OCI-LY3 (cell line): Measurements from ENCODE around the gene ADAM33.

Experiments
- H2AFZ ChIP-seq: fragments of 200-600, 300-600 bp; shearing (Covaris generic); 2 replicates; pipeline ENCODE4 v1.6.0; 2014; ENCODE audit warnings: antibody characterized with exemption, low read depth, low read length
- H3K27ac ChIP-seq: fragments of 200-600, 300-600 bp; sonication (generic); 2 replicates; pipeline ENCODE4 v1.5.1; 2014; ENCODE audit warnings: mild to moderate bottlenecking, low read length, moderate library complexity, mixed read lengths
- H3K27me3 ChIP-seq: fragments of 200-600, 300-600 bp; sonication (generic); 2 replicates; pipeline ENCODE4 v1.6.1; 2014; ENCODE audit warnings: low read depth, low read length, mixed read lengths
- H3K36me3 ChIP-seq: fragments of 200-600, 300-600 bp; sonication (generic); replicated peaks from 2 replicates; pipeline ENCODE3; 2014; ENCODE audit warnings: low read depth, low read length, mixed read lengths
- H3K4me1 ChIP-seq: fragments of 300-600, 200-600 bp; sonication (generic); 2 replicates; pipeline ENCODE4 v1.6.1; 2014; ENCODE audit warnings: low read length, mixed read lengths
- H3K4me2 ChIP-seq: fragments of 200-600, 300-600 bp; sonication (generic); 2 replicates; pipeline ENCODE4 v1.6.1; 2014; ENCODE audit warnings: low read length, mixed read lengths
- H3K4me3 ChIP-seq: fragments of 300-600, 200-600 bp; sonication (generic); 2 replicates; pipeline ENCODE4 v1.5.1; 2014; ENCODE audit warnings: antibody characterized with exemption, mild to moderate bottlenecking, low read length, moderate library complexity
- H3K79me2 ChIP-seq: fragments of 300-600, 200-600 bp; shearing (Covaris generic); 2 replicates; pipeline ENCODE4 v1.6.1; 2014; ENCODE audit warnings: mild to moderate bottlenecking, low read length, mixed read lengths
- H3K9ac ChIP-seq: fragments of 300-600, 200-600 bp; shearing (Covaris generic); 2 replicates; pipeline ENCODE4 v1.6.0; 2014; ENCODE audit warnings: mild to moderate bottlenecking, low read length, moderate library complexity
- H3K9me3 ChIP-seq: fragments of 200-600, 300-600 bp; shearing (Covaris generic); 2 replicates; pipeline ENCODE4 v1.6.1; 2014; ENCODE audit warnings: low read length, mixed read lengths; ENCODE audit not compliant: insufficient read depth
- H4K20me1 ChIP-seq: fragments of 200-600, 300-600 bp; sonication (generic); 2 replicates; pipeline ENCODE4 v1.6.1; 2016; ENCODE audit warnings: low read length, mixed read lengths; ENCODE audit not compliant: insufficient read depth
- CTCF ChIP-seq: fragments of 200-600, 300-600 bp; sonication (generic); IDR thresholded peaks from 2 replicates; pipeline ENCODE4 v1.5.1; 2014; ENCODE audit warnings: antibody characterized with exemption, low read length, low read depth
- EZH2phosphoT487 ChIP-seq: fragments of 200-600 bp; shearing (Covaris generic); IDR thresholded peaks from 2 replicates; pipeline ENCODE4 v1.6.1; 2018; ENCODE audit warnings: antibody characterized with exemption, mixed run types, low read depth

ADAM33 gene

GRCh38 chr20:3672547-3673171 is 9.2 kb downstream of the ADAM33 start:
- H3K27ac ChIP-seq, result no peak overlapping the region
- no peaks in the 10 kb centered on the region for H3K79me2 ChIP-seq
- no peak overlapping the region; the same call in 1 of the 2 replicates for H2AFZ ChIP-seq
- H3K9me3 ChIP-seq, result no peaks in the 10 kb centered on the region
- H3K4me2 ChIP-seq, result peak overlapping the region; percentile 41
- peaks cover 20% of the 10 kb centered on the region for H3K27me3 ChIP-seq
- H4K20me1 ChIP-seq, result no peaks in the 10 kb centered on the region
- TF ChIP-seq EZH2phosphoT487, result no peak
- TF ChIP-seq CTCF, result 0 out of 2 replicates have a peak, but pooled peaks have one; percentile 8
- H3K4me3 ChIP-seq, result peak overlapping the region; percentile 57
- peaks cover 4% of the 10 kb centered on the region for H3K4me1 ChIP-seq
- H3K36me3 ChIP-seq, result no peaks in the 10 kb centered on the region
- no peak overlapping the region; the same call in 1 of the 2 replicates for H3K9ac ChIP-seq

GRCh38 chr20:3671986-3672546 is 9.7 kb downstream of the ADAM33 start:
- Histone ChIP-seq H3K4me3 (peak overlapping the region; percentile 57), H3K9me3 (no peaks in the 10 kb centered on the region), H3K4me2 (peak overlapping the region; percentile 41), H3K27ac (no peak overlapping the region), H3K9ac (no peak overlapping the region), H4K20me1 (no peaks in the 10 kb centered on the region), H2AFZ (no peak overlapping the region), H3K27me3 (peaks cover 19% of the 10 kb centered on the region), H3K4me1 (peaks cover 4% of the 10 kb centered on the region), H3K79me2 (no peaks in the 10 kb centered on the region), H3K36me3 (no peaks in the 10 kb centered on the region)
- no peak for TF ChIP-seq EZH2phosphoT487
- no peak for TF ChIP-seq CTCF

GRCh38 chr20:3670945-3671344 is 10.9 kb downstream of the ADAM33 start:
- no peaks in the 10 kb centered on the region for H3K9me3 ChIP-seq
- H3K79me2 ChIP-seq, result no peaks in the 10 kb centered on the region
- no peaks in the 10 kb centered on the region for H4K20me1 ChIP-seq
- H3K9ac ChIP-seq, result no peak overlapping the region
- H3K4me3 ChIP-seq, result no peak overlapping the region
- no peak overlapping the region for H3K27ac ChIP-seq
- H2AFZ ChIP-seq, result no peak overlapping the region
- no peak overlapping the region for H3K4me2 ChIP-seq
- no peaks in the 10 kb centered on the region for H3K36me3 ChIP-seq
- H3K27me3 ChIP-seq, result peaks cover 17% of the 10 kb centered on the region
- TF ChIP-seq CTCF, result no peak
- TF ChIP-seq EZH2phosphoT487, result no peak
- H3K4me1 ChIP-seq, result no peaks in the 10 kb centered on the region

GRCh38 chr20:3670511-3670910 is 11.3 kb downstream of the ADAM33 start:
- Histone ChIP-seq H3K27me3 (peaks cover 12% of the 10 kb centered on the region), H3K36me3 (no peaks in the 10 kb centered on the region), H3K9ac (no peak overlapping the region), H3K9me3 (no peaks in the 10 kb centered on the region), H3K4me3 (no peak overlapping the region), H3K79me2 (no peaks in the 10 kb centered on the region), H4K20me1 (no peaks in the 10 kb centered on the region), H3K27ac (no peak overlapping the region), H2AFZ (no peak overlapping the region), H3K4me2 (no peak overlapping the region), H3K4me1 (no peaks in the 10 kb centered on the region)
- TF ChIP-seq CTCF (no peak), EZH2phosphoT487 (no peak)
